Epithelial cell of proximal tubule (primary cell): ENCODE measurements around the gene TSPAN13. TPM values are rescaled to one million over a fixed set of nuclear protein-coding genes. Genes with fewer than 3 reads are reported as not detected.

Source experiments
- DNase-seq: peaks from one replicate; pipeline ENCODE4 v3.0.0-alpha.2; 2011; ENCODE audit warnings: low read depth
- H3K4me3 ChIP-seq: 2 replicates; pipeline ENCODE4 v1.5.1; 2011; ENCODE audit warnings: low read depth, mild to moderate bottlenecking, low read length
- total RNA-seq: library from RNA; depleted of rRNA; stranded (reverse); fragments of >200 nt; gene quantifications from 2 replicates; pipeline ENCODE4 v1.2.3, GENCODE V29; 2015
- TF ChIP-seq, protein P1 (sequence below): conservative IDR thresholded peaks from 2 replicates; pipeline ENCODE4 v1.5.1; 2012; ENCODE audit warnings: low read depth, mild to moderate bottlenecking, low read length

Gene TSPAN13
- total RNA-seq, 1 donor from 2014 or later: 25.8 TPM

DNA sequence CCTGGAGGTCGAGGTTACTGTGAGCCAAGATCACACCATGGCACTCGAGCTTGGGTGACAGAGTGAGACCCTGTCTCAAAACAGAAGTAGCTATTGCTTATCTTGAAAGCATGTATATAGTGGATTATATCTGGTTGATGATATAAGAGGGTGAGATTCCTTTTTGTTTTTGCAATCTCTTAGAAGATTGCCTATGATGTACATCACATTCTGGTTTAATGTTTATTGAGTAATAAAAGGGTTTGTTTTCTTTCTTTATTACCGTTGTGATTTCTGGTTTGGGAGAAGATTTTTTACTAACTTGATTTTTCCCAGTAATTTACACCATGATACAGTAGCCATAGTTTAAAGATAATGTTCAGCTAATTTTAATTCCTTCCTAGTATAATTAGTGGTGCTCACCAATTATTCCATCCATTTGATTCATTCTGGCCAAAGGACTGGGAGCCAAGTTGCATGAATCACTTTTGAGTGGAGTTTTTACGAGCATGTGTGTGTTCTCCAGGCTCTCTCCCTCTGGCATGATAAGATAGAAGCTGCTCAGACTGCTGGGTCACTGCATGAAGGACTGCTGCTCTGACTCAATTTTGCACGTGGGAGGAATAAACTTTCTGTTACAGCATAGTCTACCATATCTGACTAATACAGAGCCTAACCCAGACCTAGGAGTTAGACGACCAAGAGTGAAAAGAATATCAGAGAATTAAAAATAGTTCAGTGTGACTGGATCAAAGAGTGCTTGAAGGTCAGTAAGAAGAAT is 13.5 kb upstream of the TSPAN13 start:
- H3K4me3 ChIP-seq: no peak overlapping the region
- TF ChIP-seq, protein P1, sequence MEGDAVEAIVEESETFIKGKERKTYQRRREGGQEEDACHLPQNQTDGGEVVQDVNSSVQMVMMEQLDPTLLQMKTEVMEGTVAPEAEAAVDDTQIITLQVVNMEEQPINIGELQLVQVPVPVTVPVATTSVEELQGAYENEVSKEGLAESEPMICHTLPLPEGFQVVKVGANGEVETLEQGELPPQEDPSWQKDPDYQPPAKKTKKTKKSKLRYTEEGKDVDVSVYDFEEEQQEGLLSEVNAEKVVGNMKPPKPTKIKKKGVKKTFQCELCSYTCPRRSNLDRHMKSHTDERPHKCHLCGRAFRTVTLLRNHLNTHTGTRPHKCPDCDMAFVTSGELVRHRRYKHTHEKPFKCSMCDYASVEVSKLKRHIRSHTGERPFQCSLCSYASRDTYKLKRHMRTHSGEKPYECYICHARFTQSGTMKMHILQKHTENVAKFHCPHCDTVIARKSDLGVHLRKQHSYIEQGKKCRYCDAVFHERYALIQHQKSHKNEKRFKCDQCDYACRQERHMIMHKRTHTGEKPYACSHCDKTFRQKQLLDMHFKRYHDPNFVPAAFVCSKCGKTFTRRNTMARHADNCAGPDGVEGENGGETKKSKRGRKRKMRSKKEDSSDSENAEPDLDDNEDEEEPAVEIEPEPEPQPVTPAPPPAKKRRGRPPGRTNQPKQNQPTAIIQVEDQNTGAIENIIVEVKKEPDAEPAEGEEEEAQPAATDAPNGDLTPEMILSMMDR: no peak
- peak; percentile 67 for DNase-seq

DNA sequence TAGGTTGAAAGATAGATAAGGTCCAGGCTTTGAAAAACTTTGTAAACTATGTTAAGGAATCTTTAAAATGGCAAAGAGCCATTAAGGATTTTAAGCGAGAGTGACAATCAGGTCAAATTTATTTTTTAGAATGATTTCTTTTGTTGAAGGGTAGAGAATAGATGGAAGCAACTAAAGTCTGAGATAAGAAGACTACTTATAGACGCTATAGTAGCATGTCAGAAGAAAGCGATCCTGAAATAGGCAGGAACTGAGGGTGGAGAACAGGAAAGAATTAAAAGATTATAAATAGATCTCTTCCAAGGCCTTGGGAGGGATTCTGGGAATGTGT is 13.0 kb upstream of the TSPAN13 start:
- H3K4me3 ChIP-seq: no peak overlapping the region
- DNase-seq: no peak
- TF ChIP-seq, protein P1: no peak

DNA sequence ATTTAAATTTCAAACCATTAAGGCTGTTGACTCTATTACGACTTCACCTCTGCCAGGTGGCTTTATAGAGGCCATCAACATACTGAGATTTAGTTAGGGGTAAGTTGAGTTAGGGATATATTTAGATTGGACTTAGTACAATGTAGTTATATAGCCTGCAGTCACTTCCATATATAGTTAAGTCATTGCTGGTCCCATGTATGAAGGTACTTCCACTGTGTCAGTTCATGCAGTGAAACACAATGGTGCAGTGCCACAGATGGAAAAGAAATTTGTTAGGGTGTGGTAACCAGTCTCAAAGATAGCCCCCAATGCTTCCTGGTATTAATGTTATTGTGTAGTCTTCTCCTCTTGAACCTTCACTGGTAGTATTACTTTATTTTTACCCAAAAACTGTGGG is 12.6 kb upstream of the TSPAN13 start:
- TF ChIP-seq, protein P1: no peak
- DNase-seq: no peak
- H3K4me3 ChIP-seq: no peak overlapping the region

DNA sequence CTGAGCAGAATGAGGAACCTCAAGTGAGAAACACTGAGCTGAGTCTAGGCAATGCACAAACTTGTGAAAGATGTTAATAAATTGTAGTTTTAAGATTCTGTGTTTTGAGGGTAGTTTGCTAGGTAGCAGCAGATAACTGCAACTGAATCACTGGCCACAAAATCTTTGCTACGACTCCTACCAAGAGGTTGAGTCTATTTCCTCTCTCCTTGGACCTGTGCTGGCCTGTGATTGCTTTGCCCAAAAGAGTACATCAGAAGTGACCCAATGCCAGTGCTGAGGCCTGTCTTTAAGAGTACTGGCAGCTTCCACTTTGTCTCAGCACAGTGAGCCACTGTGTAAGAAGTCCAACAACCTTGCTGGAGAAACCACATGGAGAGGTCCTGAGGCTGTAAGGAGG is 11.9 kb upstream of the TSPAN13 start:
- DNase-seq: no peak

DNA sequence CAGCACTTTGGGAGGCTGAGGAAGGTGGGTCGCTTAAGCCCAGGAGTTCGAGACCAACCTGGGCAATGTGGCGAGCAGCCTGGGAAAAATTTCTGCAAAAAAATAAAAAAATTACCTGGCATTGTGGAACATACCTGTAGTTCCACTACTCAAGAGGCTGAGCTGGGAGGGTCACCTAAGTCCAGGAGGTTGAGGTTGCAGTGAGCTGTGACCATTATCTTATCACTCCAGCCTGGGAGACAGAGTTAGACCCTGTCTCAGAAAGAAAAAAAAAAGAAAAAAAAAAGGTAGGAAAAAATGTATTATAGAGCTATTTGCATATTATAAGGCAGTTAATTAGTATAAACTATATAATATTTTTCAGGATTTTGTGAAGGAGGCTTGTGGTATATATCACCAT is 11.0 kb upstream of the TSPAN13 start:
- DNase-seq: no peak
- TF ChIP-seq, protein P1: no peak
- no peak overlapping the region for H3K4me3 ChIP-seq

More for the DNA sequence above, 11.9 kb upstream of the TSPAN13 start:
- no peak overlapping the region for H3K4me3 ChIP-seq
- TF ChIP-seq, protein P1: no peak

DNA sequence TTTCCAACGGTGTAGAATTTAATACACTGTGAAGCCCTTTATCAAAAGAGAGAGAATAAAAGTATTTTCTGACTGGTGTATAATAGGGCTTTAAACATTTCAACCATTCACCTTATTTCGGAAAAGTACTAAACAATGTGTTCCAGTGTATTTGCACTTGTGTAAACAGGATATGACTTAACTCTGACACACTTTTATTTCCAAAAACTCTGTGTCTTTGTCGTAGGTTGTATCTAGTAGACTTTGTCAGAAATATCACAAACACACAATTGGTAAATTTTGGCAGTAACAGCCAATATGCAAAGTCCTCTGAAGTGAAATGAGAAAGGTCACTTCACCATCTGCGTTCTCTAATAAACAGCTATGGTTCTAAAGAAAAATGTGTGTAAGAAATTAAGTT is 10.3 kb upstream of the TSPAN13 start:
- H3K4me3 ChIP-seq: no peak overlapping the region
- no peak for DNase-seq
- TF ChIP-seq, protein P1: no peak
